ENCODE data around the gene DGAT2. TPM values are rescaled to one million over a fixed set of nuclear protein-coding genes. Genes with fewer than 3 reads are reported as not detected.
A peak's percentile ranks its signal among the peaks of the same experiment; 100 is the strongest.

DGAT2 gene
- total RNA-seq, 1 donor from 2014 or later: 1.7 TPM

GRCh38 chr11:75802021-75802912, 33.7 kb downstream of the DGAT2 start:
- Mint-ChIP-seq H3K36me3 (no peaks in the 10 kb centered on the region), H3K9me3 (no peaks in the 10 kb centered on the region), H3K4me1 (peaks cover 2% of the 10 kb centered on the region), H3K27ac (peak overlapping the region; percentile 21), H3K27me3 (ENCODE audit: insufficient read depth, low read depth) (peaks cover 11% of the 10 kb centered on the region), H3K4me3 (no peak overlapping the region)
- Histone ChIP-seq H2AFZ (replicated peaks) (no peak overlapping the region), H3K4me3 (no peak overlapping the region), H3K36me3 (no peaks in the 10 kb centered on the region), H3K4me1 (no peaks in the 10 kb centered on the region), H3K4me2 (no peak overlapping the region), H3K79me2 (ENCODE audit: low read depth) (no peaks in the 10 kb centered on the region), H3K9me3 (ENCODE audit: low read depth) (no peaks in the 10 kb centered on the region), H3K27ac (no peak overlapping the region), H3F3A (ENCODE audit: low read depth) (no peaks in the 10 kb centered on the region), H3K9ac (no peak overlapping the region), H3K27me3 (no peaks in the 10 kb centered on the region), H4K20me1 (ENCODE audit: low read depth) (no peaks in the 10 kb centered on the region)
- no peak for TF ChIP-seq EZH2phosphoT487 (IDR thresholded peaks at IDR 0.05)
- no peak for TF ChIP-seq EZH2 (IDR thresholded peaks at IDR 0.05)
- no peak for TF ChIP-seq CTCF (IDR thresholded peaks at IDR 0.05)
- DNase-seq (ENCODE audit: low spot score): no peak

GRCh38 chr11:75802913-75803820, 34.6 kb downstream of the DGAT2 start:
- no peaks in the 10 kb centered on the region for H3K36me3 ChIP-seq
- H4K20me1 ChIP-seq (ENCODE audit: low read depth): no peaks in the 10 kb centered on the region
- TF ChIP-seq CTCF (IDR thresholded peaks at IDR 0.05): peak; percentile 91
- TF ChIP-seq EZH2 (IDR thresholded peaks at IDR 0.05): no peak
- H3K79me2 ChIP-seq (ENCODE audit: low read depth): no peaks in the 10 kb centered on the region
- H3K4me2 ChIP-seq: no peak overlapping the region
- no peak overlapping the region for H3K9ac ChIP-seq
- no peaks in the 10 kb centered on the region for H3K9me3 ChIP-seq (ENCODE audit: low read depth)
- no peak overlapping the region for H3K27ac ChIP-seq
- no peaks in the 10 kb centered on the region for H3F3A ChIP-seq (ENCODE audit: low read depth)
- Mint-ChIP-seq H3K9me3 (no peaks in the 10 kb centered on the region), H3K27me3 (ENCODE audit: insufficient read depth, low read depth) (peaks cover 6% of the 10 kb centered on the region), H3K4me3 (no peak overlapping the region), H3K36me3 (no peaks in the 10 kb centered on the region), H3K4me1 (no peaks in the 10 kb centered on the region), H3K27ac (no peak overlapping the region)
- no peak overlapping the region for H3K4me3 ChIP-seq
- no peaks in the 10 kb centered on the region for H3K27me3 ChIP-seq
- no peaks in the 10 kb centered on the region for H3K4me1 ChIP-seq
- H2AFZ ChIP-seq (replicated peaks): peak overlapping the region; percentile 58
- peak; percentile 76 for DNase-seq (ENCODE audit: low spot score)

GRCh38 chr11:75809111-75809510, 40.5 kb downstream of the DGAT2 start:
- no peak overlapping the region for H3K27ac Mint-ChIP-seq
- peaks cover 2% of the 10 kb centered on the region for H3K27me3 Mint-ChIP-seq (ENCODE audit: insufficient read depth, low read depth)
- H3K4me2 ChIP-seq: no peak overlapping the region
- H3K27ac ChIP-seq: no peak overlapping the region
- peaks cover 15% of the 10 kb centered on the region for H3K4me1 Mint-ChIP-seq
- H3F3A ChIP-seq (ENCODE audit: low read depth): no peaks in the 10 kb centered on the region
- DNase-seq (ENCODE audit: low spot score): no peak
- no peak overlapping the region for H3K9ac ChIP-seq
- no peak overlapping the region for H3K4me3 Mint-ChIP-seq
- H3K36me3 Mint-ChIP-seq: no peaks in the 10 kb centered on the region
- H3K27me3 ChIP-seq: no peaks in the 10 kb centered on the region
- H4K20me1 ChIP-seq (ENCODE audit: low read depth): no peaks in the 10 kb centered on the region
- no peaks in the 10 kb centered on the region for H3K9me3 ChIP-seq (ENCODE audit: low read depth)
- no peaks in the 10 kb centered on the region for H3K79me2 ChIP-seq (ENCODE audit: low read depth)
- no peaks in the 10 kb centered on the region for H3K9me3 Mint-ChIP-seq
- H3K4me3 ChIP-seq: no peak overlapping the region
- TF ChIP-seq EZH2phosphoT487 (IDR thresholded peaks at IDR 0.05) (no peak), CTCF (IDR thresholded peaks at IDR 0.05) (no peak), EZH2 (IDR thresholded peaks at IDR 0.05) (no peak)
- H3K36me3 ChIP-seq: no peaks in the 10 kb centered on the region
- no peak overlapping the region for H2AFZ ChIP-seq (replicated peaks)
- peaks cover 2% of the 10 kb centered on the region for H3K4me1 ChIP-seq

Data from neural progenitor cell (in vitro differentiated cells).